TTC549 (cell line): ENCODE measurements around the gene MKLN1.
A peak's percentile ranks its signal among the peaks of the same experiment; 100 is the strongest.
"Not testable (repeated sequence)": the region's sequence is repeated elsewhere in the genome, so short reads cannot be mapped to it uniquely, and the experiment has no call there.

Experiments
- FAIRE-seq: peaks from 2 replicates; lab custom pipeline; 2012; peaks lifted over from hg19 to GRCh38; lab: Jason Lieb, UNC

MKLN1 gene

DNA sequence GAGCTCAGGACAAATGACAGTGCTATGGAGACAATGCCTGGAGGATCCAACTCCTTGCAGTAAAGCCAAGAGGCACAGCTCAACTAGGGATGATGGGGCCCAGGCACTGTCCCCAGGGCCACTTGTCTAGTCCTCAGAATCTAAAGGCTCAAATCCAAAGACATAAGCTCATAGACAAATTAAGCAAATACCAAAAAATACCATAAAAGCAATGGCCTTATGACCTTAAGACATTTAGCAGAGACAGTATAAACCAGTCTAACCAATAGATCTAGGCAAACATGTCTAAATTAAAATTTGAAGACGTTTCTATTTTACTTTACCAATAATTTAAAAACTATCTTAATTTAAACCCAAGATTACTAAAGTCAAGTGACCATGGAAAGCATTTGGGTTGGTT is 14.8 kb upstream of the MKLN1 start:
- no peak for FAIRE-seq

DNA sequence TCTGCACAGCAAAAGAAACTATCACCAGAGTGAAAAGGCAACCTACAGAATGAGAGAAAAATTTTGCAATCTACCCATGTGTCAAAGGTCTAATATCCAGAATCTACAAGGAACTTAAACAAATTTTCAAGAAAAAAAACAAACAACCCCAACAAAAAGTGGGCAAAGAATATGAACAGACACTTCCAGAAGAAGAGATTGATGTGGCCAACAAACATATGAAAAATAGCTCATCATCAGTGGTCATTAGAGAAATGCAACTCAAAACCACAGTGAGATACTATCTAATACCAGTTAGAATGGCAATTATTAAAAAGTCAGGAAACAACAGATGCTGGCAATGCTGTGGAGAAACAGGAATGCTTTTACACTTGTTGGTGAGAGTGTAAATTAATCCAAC is 7.1 kb upstream of the MKLN1 start:
- no peak for FAIRE-seq

DNA sequence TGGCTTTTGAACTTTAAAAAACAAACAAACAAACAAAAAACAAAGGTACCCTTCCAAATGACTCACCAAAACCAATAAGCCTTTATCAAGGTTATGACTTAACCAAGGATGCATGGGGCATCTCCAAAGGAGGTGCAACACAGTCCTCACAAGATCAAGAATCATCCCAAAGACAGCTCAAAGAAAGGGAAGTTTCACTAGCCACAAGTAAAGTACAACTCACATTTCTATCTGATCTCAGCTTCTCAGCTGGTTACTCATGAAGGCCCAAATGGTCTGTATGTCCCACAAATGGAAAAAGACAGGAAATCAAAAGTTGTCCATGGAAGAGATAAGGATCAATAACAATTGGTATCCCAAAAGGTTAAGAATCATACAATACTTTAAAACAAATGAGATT is 6.0 kb upstream of the MKLN1 start:
- FAIRE-seq, result no peak

GRCh38 chr7:131322061-131322460 is 5.6 kb upstream of the MKLN1 start:
- FAIRE-seq, result no peak

DNA sequence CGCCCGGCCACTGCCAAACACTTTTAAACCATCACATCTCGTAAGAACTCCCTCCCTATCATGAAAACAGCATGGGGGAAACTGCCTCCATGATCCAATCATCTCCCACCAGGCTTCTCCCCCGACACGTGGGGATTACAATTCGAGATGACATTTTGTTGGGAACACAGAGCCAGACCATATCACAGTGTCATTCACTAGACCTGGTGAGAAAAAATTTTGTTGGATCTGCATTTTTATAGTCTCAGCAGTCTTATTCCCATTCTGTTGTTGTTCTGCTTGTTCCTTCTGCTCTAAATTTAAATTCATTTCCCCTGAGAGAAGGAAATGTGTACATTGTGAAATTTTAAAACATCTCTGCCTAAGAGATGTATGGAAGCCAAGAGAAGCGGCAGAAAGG is 4.8 kb upstream of the MKLN1 start:
- no peak for FAIRE-seq

DNA sequence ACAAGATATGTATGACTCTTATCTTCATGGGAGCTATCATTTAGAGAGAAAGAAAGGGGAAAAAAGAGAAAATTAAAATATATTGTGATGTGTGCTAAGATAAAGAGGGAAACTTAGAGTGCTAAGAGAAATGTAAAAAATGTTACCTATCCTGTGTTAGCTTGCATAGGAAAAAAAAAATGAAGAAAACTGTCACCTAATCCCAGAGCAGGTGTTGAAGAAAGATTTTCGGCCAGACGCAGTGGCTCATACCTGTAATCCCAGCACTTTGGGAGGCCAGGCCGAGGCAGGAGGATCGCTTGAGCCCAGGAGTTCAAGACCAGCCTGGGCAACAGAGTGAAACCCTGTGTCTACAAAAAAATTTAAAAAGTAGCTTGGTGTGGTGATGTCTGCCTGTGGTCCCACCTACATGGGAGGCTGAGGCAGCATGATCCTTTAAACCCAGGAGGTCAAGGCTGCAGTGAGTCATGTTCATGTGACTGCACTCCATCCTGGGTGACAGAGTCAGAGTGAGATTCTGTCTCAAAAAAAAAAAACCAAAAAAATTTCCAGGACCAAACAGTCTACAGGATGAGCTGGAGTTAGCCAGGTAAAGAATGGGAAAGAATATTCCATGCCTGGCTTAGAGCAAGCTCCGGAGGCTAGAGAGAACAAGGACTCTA is 2.4 kb upstream of the MKLN1 start:
- FAIRE-seq, result no peak

DNA sequence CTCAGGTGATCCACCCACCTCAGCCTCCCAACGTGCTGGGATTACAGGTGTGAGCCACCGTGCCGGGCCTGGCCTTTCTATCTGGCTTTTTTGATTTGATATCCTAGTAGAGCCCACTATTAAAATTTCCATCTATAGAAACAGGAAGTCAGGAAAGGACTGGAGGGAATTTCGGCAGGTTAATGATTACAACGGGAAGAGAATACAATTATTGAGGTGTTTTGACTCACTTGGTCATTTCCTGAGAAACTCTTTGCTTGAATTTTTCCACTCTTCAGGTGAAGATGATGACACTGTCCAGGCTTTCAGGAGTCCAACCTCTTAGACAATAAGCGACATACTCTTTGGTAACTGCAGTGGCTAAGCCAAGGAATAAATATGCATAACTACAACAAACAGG is 1.1 kb upstream of the MKLN1 start:
- FAIRE-seq, result no peak

GRCh38 chr7:131327049-131327625 is 539 bp upstream of the MKLN1 start:
- no peak for FAIRE-seq

GRCh38 chr7:131328377-131329175 is 900 bp downstream of the MKLN1 start:
- FAIRE-seq, result no peak

DNA sequence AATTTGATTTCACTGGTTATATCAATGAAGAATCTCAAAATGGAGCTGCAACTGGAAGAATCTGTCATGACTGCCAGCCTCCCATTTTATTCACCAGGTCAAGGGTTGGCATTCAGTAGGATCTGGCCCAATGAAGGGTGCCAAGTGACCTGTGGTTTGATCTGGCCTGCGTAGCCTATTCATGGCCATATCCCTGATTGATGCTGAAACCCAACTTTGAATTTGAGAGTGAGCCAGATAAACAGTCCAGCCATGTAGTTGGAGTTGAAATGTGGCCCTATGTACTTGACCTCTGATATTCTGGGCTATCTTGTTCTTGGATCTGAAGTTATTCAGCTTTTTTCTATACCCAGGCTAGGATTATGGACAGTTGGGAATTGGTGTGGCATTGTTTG is 1.5 kb downstream of the MKLN1 start:
- FAIRE-seq, result no peak

- FAIRE-seq, result no peak
Measured at GRCh38 chr7:131330299-131330698, 2.6 kb downstream of the MKLN1 start.

- no peak for FAIRE-seq
Measured at GRCh38 chr7:131331806-131332205, 4.1 kb downstream of the MKLN1 start.

- FAIRE-seq, result not testable (repeated sequence)
Measured at GRCh38 chr7:131332729-131333128, 5.1 kb downstream of the MKLN1 start.

- no peak for FAIRE-seq
Measured at GRCh38 chr7:131335639-131336381, 8.1 kb downstream of the MKLN1 start.

GRCh38 chr7:131336956-131337355 is 9.3 kb downstream of the MKLN1 start:
- peak; percentile 50 for FAIRE-seq

- FAIRE-seq, result no peak
Measured at GRCh38 chr7:131338173-131338572, 10.5 kb downstream of the MKLN1 start.

DNA sequence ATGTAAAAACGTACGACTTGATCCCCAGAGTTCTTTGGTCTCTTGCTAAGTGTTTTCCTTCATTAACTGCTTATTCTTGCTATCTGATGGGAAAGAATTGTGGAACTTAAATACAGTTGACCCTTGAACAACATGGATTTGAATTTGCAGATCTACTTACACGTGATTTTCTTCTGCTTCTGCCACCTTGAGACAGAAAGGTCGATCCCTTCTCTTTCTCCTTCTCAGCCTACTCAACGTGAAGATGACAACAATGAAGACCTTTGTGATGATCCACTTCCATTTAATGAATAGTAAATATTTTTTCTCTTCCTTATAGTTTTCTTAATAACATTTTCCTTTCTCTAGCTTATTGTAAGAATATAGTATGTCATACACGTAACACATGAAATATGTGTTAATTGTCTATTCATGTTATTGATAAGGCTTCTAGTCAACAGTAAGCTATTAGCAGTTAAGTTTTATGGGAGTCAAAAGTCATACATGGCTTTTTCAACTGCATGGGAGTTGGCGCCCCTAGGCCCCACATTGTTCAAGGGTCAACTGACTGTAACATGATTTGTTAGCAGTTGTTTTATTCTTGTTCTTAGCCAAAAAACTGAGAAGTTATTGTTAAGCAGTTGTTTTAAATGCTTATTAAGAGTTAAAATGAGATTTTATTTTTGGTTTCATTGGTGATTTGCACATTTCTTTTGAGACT is 11.2 kb downstream of the MKLN1 start:
- FAIRE-seq, result no peak

GRCh38 chr7:131341690-131342089 is 14.0 kb downstream of the MKLN1 start:
- no peak for FAIRE-seq

DNA sequence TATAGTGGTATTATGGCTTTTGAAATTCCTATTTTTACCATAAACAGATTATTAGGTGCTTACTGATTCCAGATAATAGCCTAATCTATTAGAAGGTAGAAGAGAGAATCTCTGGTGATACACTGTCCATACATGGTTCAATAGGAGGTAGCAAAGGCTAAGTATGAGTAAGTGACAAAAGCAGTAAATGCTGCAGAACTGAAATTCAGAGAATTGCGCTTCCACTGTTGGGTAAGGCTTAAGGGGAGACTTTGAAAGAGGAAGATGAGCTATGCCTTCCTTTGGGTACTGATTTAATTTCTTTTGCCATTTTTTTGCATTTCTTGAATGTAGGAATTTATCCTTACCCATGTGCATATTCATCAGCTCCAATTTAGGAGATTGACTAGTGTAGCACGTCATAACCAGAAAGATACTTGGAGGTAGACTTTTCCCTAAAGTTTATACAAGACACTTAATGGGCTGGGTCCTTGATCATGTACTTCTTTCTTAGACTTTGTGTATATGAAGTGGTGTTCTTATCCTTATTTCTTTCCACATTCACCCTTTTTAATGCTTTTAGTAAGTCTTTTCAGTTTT is 15.3 kb downstream of the MKLN1 start:
- FAIRE-seq, result no peak

DNA sequence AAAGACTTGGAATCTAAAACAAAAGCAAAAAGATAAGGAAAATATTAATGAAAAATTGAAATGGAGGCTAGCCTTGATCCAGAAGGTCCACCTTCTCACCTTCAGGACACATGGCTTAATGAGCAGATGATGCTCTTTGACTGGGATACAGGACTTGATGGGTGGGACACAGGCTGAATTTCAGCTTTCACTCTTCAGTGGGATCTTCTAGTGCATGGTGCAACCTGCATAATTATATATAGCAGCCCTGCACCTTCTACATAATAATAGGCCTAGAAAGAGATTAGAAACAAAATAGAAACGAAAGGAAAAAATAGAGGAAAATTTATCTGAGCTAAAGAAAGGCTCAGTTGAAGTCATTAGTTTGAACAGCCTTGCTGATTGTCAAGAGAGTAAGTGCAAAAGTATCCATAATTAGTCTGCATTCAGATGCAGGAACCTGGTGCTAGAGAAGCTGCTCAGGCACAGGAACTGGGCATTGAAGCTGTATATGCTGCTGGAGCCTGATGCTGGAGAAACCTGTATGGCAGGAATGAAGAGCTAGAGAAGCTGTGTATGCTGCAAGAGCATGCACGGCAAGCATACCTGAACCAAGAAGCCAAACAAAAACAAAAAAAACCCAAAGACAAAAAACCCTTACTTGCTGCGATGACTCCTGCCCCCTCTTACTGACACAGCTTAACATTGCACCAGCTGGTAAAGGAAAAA is 19.4 kb downstream of the MKLN1 start:
- FAIRE-seq, result no peak

DNA sequence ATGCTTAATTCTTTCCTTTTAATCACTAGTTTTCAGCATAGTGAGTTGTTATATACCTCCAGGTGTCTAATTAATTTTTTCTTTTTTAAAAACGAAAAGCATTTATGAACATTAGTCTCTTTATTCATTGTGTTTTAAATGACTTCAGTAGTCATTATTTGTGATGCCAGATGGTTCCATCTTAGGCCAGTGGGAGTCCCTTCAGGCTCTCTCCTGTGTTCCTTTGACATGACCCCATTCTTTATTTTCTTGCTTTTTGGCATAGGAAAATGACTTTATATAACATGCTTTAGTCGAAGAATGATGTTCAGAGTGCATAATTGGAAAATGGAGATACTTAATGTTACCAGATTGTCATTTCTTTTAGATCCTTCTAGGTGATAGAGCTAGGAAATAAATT is 24.4 kb downstream of the MKLN1 start:
- FAIRE-seq, result no peak
